ENCODE measurements around the gene LBHD2.
A peak's percentile ranks its signal among the peaks of the same experiment; 100 is the strongest.
"Not testable (repeated sequence)": the region's sequence is repeated elsewhere in the genome, so short reads cannot be mapped to it uniquely, and the experiment has no call there.

LBHD2 gene

GRCh38 chr14:103107455-103107854, 23.4 kb downstream of the LBHD2 start:
- no peak for DNase-seq

GRCh38 chr14:103107941-103108748, 24.1 kb downstream of the LBHD2 start:
- DNase-seq: no peak

- DNase-seq: no peak
Measured at GRCh38 chr14:103108749-103109207, 24.8 kb downstream of the LBHD2 start.

GRCh38 chr14:103109535-103110441, 25.8 kb downstream of the LBHD2 start:
- DNase-seq: peak; percentile 96

- DNase-seq: no peak
Measured at GRCh38 chr14:103110681-103111231, 26.7 kb downstream of the LBHD2 start.

- no peak for DNase-seq
Measured at GRCh38 chr14:103111232-103111868, 27.3 kb downstream of the LBHD2 start.

DNA sequence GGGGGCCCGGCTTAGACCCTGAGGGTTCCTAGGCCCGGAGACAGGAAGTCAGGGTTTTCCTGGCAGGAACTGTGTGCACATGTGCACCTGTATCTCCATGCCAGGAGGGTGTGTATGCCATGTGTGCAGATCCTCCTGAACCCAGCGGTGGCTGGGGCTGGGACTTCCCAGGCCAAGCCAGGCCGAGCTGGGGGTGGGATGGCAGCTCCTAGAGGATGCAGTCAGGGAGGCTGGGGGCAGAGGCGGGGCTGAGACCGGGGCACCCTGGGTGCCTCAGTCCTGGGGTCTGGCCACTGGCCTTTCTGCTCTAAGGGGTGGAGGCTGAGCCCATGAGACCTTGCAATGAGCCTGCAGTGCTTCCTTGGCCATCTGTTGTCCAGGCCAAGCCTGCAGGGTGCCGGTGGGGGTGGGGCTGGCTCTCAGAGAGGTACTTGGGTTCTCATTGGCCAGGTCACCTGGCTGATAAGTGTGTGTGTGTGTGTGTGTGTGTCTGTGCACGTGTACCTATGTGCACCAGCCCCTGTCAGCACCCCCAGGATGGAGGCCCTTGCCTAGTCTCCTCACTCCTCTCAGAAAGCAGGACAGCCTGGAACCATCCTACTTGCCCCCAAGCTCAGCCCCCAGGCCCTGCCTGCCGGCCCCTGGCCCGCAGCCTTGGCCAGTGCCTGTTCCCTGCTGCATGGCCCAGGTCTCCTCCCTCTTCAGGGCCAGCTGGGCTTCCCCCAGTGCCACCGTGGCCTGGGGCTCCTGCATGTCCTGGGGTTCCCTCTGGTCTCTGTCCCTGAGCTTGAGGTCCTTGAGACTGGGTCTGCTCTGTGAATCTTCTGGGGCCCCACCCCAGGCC, 28.6 kb downstream of the LBHD2 start:
- no peak for DNase-seq

DNA sequence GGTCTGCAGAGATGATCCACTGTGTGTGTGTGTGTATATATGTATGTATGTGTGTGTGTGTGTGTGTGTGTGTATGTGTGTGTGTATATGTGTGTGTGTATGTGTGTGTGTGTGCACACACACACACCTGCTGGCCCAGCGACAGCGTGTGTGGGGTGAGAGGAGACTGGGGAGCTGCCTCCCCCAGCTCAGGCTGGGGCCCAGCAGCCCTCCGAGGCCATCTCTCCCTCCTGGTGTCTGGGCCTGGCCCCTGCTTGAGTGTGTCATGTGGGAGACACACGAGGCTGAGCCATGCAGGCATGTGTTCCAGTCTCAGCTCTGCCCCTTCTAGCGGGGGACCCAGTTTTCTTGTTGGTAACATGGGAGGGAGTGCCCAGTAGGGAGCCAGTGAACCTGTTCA, 29.3 kb downstream of the LBHD2 start:
- DNase-seq: no peak

DNA sequence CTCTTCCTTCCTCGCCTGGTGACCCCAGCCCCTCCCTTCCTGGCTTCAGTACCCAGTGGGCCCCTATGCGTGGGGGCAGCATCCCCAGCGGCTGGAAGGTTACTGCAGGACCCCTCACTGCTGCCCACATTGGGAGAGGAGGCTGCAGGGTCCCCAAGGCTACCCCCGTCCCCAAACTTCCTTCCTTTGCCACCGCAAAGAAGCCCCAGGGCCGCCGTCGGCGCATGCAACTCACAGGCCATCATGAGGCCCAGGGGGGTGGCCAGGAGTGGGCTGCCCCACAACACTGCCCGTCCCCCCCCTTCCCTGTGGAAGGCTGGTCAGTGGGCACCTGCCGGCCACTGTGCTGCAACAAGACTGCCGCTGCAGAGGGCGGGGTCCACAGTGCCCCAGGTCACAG, 29.8 kb downstream of the LBHD2 start:
- no peak for DNase-seq

DNA sequence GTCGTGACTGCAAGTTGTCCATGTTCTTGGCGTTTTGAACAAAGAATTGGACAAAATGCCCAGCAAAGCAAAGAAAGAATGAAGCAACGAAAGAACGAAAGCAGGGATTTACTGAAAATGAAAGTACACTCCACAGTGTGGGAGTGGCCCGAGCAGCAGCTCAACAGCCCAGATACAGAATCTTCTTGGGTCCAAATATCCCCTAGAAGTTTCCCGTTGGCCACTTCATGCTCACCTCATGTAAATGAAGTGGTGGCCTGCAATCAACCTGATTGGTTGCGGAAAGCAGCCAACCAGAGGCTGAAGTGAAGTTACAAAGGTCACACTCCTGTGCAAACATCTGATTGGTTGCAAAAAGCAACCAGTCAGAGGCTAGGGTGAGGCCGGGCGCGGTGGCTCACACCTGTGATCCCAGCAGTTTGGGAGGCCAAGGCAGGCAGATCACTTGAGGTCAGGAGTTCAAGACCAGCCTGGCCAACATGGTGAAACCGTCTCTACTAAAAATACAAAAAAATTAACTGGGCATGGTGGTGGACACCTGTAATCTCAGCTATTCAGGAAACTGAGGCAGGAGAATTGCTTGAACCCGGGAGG, 31.2 kb downstream of the LBHD2 start:
- DNase-seq: not testable (repeated sequence)

GRCh38 chr14:103115845-103116572, 32.0 kb downstream of the LBHD2 start:
- no peak for DNase-seq

- DNase-seq: no peak
Measured at GRCh38 chr14:103116636-103117035, 32.6 kb downstream of the LBHD2 start.

GRCh38 chr14:103117499-103117898, 33.5 kb downstream of the LBHD2 start:
- DNase-seq: not testable (repeated sequence)

GRCh38 chr14:103118018-103118662, 34.1 kb downstream of the LBHD2 start:
- DNase-seq: no peak

- no peak for DNase-seq
Measured at GRCh38 chr14:103118663-103119404, 34.8 kb downstream of the LBHD2 start.

- DNase-seq: not testable (repeated sequence)
Measured at GRCh38 chr14:103119527-103119926, 35.5 kb downstream of the LBHD2 start.

- peak; percentile 73 for DNase-seq
Measured at GRCh38 chr14:103121121-103121845, 37.3 kb downstream of the LBHD2 start.

DNA sequence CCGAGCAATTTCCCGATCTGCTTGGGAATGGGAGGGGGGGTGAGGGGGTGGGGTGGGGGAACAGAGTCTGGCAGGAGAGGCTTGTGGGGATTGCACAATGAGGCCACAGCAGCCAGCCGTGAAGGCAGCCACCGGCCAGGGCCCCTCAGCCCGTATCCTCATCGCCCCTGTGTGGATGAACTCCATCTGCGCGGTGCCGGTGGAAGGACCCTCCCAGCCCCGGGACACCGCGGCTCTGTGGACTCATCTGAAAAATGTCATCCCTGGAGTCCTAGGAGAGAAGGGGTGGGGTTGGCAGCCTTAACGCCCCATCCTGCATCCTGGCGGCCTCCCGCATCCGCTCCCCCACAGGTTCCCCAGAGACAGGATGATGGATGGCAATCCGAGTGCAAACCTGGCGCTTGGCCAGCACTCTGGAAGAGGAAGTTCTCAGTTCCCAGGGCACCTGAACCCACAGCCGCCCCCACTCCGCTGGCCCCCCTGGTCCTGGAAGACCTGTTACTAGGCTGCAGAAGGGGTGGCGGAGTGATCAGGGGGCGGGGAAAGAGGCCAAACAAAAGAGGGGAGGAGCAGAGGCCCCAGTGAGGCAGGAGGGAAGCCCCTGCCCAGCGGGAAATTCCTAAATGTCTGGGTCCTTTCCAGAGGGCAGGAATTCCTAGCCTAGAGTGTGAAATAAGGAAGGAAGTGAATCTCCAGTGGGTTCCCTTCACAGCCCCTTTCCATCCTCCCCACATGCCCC, 38.0 kb downstream of the LBHD2 start:
- DNase-seq: peak; percentile 77

Data from islet precursor cell (in vitro differentiated cells).